Vagina (tissue), 2 donors: Measurements from ENCODE around the gene RB1.

Source experiments
- POLR2A ChIP-seq, 2 donors: fragments of 450-650 bp; IDR thresholded peaks; one replicate each; pipeline ENCODE4 v1.6.1; 2017; ENCODE audit warnings: antibody characterized with exemption in 2 of 2, mild to moderate bottlenecking in 2 of 2, moderate library complexity in 2 of 2
- POLR2AphosphoS5 ChIP-seq, 2 donors: sonication (generic); formaldehyde crosslinking; IDR thresholded peaks; one replicate each; pipeline ENCODE4 v1.9.0; 2017; ENCODE audit warnings: antibody characterized with exemption in 2 of 2, mild to moderate bottlenecking in 2 of 2, low read depth in 1 of 2; ENCODE audit not compliant: insufficient read depth in 1 of 2
- TF ChIP-seq, protein P1 (sequence below), 3 experiments: fragments of 450-650 bp in 2 of 3; fragments of 200-600 bp in 1 of 3; sonication (generic) in 1 of 3; IDR thresholded peaks; one replicate each; pipeline ENCODE4 v1.5.1; 2017 to 2019; ENCODE audit warnings: antibody characterized with exemption in 3 of 3, mild to moderate bottlenecking in 2 of 3, moderate library complexity in 2 of 3

DNA sequence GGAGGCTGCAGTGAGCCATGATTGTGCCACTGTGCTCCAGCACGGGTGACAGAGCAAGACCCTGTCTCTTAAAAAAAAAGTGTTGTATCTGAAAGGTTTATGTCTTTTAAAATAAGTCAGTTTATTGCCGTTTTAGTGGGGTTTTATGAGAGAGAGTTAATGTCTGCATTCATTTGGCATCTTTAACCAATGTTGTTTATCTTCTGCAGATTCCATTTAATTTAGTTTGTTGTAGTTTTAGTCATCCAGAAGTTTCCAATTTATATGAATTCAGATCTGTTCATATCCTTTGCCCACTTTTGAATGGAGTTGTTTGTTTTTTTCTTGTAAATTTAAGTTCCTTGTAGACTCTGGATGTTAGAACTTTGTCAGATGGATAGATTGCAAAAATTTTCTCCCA lies 146.1 kb downstream of the RB1 start:
- no peak for TF ChIP-seq POLR2A (IDR thresholded peaks at IDR 0.05)
- TF ChIP-seq, protein P1, sequence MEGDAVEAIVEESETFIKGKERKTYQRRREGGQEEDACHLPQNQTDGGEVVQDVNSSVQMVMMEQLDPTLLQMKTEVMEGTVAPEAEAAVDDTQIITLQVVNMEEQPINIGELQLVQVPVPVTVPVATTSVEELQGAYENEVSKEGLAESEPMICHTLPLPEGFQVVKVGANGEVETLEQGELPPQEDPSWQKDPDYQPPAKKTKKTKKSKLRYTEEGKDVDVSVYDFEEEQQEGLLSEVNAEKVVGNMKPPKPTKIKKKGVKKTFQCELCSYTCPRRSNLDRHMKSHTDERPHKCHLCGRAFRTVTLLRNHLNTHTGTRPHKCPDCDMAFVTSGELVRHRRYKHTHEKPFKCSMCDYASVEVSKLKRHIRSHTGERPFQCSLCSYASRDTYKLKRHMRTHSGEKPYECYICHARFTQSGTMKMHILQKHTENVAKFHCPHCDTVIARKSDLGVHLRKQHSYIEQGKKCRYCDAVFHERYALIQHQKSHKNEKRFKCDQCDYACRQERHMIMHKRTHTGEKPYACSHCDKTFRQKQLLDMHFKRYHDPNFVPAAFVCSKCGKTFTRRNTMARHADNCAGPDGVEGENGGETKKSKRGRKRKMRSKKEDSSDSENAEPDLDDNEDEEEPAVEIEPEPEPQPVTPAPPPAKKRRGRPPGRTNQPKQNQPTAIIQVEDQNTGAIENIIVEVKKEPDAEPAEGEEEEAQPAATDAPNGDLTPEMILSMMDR (IDR thresholded peaks at IDR 0.05) = no peak
- TF ChIP-seq POLR2AphosphoS5 (IDR thresholded peaks at IDR 0.05; ENCODE audit: insufficient read depth in 1 of 2, low read depth in 1 of 2) = no peak
